Nephron (organoid): Measurements from ENCODE around the gene KCNQ1.

Experiments used
- H3K27ac Mint-ChIP-seq, 3 experiments: 2 replicates each; pipeline ENCODE4 v1.8.0; 2020; ENCODE audit warnings: mixed read lengths in 3 of 3, mild to moderate bottlenecking in 2 of 3, moderate library complexity in 1 of 3
- H3K27me3 Mint-ChIP-seq: 2 replicates; pipeline ENCODE4 v1.8.0; 2021; ENCODE audit warnings: low read depth, mild to moderate bottlenecking, moderate library complexity, mixed read lengths
- H3K36me3 Mint-ChIP-seq: 2 replicates; pipeline ENCODE4 v1.8.0; 2020; ENCODE audit warnings: low read depth, mixed read lengths
- H3K4me1 Mint-ChIP-seq: 2 replicates; pipeline ENCODE4 v1.8.0; 2020; ENCODE audit warnings: mixed read lengths
- H3K4me3 Mint-ChIP-seq, 3 experiments: 2 replicates each; pipeline ENCODE4 v1.8.0; 2020; ENCODE audit warnings: mild to moderate bottlenecking in 3 of 3, mixed read lengths in 3 of 3, moderate library complexity in 2 of 3
- H3K9me3 Mint-ChIP-seq: 2 replicates; pipeline ENCODE4 v1.8.0; 2020; ENCODE audit warnings: mixed read lengths
- TF ChIP-seq, protein P1 (sequence below), 3 experiments: fragments of 200-600 bp; sonication (generic); IDR thresholded peaks; one replicate each; pipeline ENCODE4 v1.5.0; 2021; ENCODE audit warnings: antibody characterized with exemption in 3 of 3; ENCODE audit not compliant: unreplicated experiment in 3 of 3

Gene KCNQ1

DNA sequence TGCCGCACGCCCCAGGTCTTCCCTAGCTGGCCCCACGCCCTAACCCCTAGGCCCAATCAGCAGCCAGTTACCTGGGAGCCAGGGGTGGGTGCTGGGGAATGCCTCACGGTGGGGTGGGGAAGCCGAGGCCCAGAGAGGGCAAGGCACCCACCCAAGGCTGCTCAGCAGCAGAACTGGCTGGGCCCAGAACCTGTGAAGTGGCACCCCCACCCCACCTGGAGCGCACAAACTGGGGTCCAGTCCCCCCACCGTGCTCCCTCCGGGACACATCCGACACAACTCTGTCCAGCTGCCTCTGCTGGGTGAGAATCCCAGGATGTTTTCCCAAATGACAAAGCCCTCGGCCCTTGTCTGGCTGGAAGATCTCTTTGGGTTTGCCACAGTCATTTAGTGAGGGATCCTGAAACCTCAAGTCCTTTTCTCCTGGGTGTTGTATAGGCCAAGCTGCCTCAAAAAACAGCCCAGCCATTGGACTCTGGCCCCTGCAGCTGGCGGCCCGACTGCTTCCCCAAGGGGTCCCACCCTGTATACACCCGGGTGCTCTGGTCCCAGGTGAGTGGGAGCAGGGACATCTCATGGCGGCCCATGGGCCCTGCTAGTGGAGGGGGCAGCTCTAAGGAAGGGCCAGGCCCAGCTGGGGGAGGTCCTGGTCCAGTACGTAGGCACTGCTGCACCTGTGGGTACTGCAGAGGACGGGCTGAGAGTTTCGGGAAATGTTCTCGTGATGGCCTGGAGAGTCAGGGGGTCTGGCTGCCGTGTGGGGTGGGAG, 23.4 kb upstream of the KCNQ1 start:
- H3K27me3 Mint-ChIP-seq: no peaks in the 10 kb centered on the region
- H3K27ac Mint-ChIP-seq: peak overlapping the region in 2 of 3 experiments; percentile 48 to 54
- H3K9me3 Mint-ChIP-seq: no peaks in the 10 kb centered on the region
- TF ChIP-seq, protein P1, sequence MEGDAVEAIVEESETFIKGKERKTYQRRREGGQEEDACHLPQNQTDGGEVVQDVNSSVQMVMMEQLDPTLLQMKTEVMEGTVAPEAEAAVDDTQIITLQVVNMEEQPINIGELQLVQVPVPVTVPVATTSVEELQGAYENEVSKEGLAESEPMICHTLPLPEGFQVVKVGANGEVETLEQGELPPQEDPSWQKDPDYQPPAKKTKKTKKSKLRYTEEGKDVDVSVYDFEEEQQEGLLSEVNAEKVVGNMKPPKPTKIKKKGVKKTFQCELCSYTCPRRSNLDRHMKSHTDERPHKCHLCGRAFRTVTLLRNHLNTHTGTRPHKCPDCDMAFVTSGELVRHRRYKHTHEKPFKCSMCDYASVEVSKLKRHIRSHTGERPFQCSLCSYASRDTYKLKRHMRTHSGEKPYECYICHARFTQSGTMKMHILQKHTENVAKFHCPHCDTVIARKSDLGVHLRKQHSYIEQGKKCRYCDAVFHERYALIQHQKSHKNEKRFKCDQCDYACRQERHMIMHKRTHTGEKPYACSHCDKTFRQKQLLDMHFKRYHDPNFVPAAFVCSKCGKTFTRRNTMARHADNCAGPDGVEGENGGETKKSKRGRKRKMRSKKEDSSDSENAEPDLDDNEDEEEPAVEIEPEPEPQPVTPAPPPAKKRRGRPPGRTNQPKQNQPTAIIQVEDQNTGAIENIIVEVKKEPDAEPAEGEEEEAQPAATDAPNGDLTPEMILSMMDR (IDR thresholded peaks at IDR 0.05; ENCODE audit: unreplicated experiment in 3 of 3): no peak
- no peaks in the 10 kb centered on the region for H3K36me3 Mint-ChIP-seq
- H3K4me1 Mint-ChIP-seq: no peaks in the 10 kb centered on the region
- H3K4me3 Mint-ChIP-seq: no peak overlapping the region

GRCh38 chr11:2421996-2422395, 22.8 kb upstream of the KCNQ1 start:
- no peak overlapping the region for H3K4me3 Mint-ChIP-seq
- no peak overlapping the region for H3K27ac Mint-ChIP-seq
- no peaks in the 10 kb centered on the region for H3K9me3 Mint-ChIP-seq
- H3K4me1 Mint-ChIP-seq: no peaks in the 10 kb centered on the region
- TF ChIP-seq, protein P1 (IDR thresholded peaks at IDR 0.05; ENCODE audit: unreplicated experiment in 3 of 3): no peak
- H3K36me3 Mint-ChIP-seq: no peaks in the 10 kb centered on the region
- H3K27me3 Mint-ChIP-seq: no peaks in the 10 kb centered on the region

DNA sequence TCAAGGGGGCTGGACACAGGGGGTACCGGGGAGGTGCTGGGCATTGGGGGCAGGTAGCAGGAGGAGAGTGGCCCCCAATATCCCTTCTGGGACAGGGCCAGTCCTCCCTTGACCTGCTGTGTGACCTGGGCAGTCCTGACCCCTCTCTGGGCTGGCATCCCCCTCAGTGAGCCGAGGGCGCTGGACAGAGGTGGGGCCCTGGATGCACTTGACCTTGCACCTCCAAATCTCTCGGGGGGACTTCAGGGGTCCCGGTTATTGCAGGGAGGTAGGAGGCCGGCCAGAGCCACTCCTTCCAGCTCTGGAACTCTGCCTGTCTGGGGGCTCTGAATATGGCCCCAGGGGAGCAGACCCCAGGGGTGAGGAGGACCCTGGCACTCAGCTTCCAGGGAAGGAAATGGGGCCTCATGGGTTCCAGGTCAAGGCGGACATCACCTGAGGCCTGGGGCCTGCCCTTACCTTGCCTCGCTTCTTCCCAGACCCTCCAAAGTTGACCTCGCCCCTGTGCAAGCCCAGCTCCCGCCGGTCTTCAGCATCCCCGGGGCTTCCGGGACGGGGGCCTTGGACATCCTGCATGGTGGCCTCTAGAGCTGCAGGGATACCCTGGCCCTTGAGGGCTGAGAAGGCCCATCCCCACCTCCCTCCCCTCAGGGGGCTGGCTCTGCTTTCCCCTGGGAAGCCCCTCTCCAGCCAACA, 22.2 kb upstream of the KCNQ1 start:
- Mint-ChIP-seq H3K4me1 (no peaks in the 10 kb centered on the region), H3K36me3 (no peaks in the 10 kb centered on the region), H3K27ac (no peak overlapping the region), H3K27me3 (no peaks in the 10 kb centered on the region), H3K9me3 (no peaks in the 10 kb centered on the region), H3K4me3 (no peak overlapping the region)
- TF ChIP-seq, protein P1 (IDR thresholded peaks at IDR 0.05; ENCODE audit: unreplicated experiment in 3 of 3): no peak

GRCh38 chr11:2423157-2424025, 21.4 kb upstream of the KCNQ1 start:
- H3K4me1 Mint-ChIP-seq: no peaks in the 10 kb centered on the region
- no peaks in the 10 kb centered on the region for H3K27me3 Mint-ChIP-seq
- no peak overlapping the region for H3K27ac Mint-ChIP-seq
- TF ChIP-seq, protein P1 (IDR thresholded peaks at IDR 0.05; ENCODE audit: unreplicated experiment in 3 of 3): no peak
- H3K4me3 Mint-ChIP-seq: no peak overlapping the region
- no peaks in the 10 kb centered on the region for H3K9me3 Mint-ChIP-seq
- H3K36me3 Mint-ChIP-seq: no peaks in the 10 kb centered on the region

DNA sequence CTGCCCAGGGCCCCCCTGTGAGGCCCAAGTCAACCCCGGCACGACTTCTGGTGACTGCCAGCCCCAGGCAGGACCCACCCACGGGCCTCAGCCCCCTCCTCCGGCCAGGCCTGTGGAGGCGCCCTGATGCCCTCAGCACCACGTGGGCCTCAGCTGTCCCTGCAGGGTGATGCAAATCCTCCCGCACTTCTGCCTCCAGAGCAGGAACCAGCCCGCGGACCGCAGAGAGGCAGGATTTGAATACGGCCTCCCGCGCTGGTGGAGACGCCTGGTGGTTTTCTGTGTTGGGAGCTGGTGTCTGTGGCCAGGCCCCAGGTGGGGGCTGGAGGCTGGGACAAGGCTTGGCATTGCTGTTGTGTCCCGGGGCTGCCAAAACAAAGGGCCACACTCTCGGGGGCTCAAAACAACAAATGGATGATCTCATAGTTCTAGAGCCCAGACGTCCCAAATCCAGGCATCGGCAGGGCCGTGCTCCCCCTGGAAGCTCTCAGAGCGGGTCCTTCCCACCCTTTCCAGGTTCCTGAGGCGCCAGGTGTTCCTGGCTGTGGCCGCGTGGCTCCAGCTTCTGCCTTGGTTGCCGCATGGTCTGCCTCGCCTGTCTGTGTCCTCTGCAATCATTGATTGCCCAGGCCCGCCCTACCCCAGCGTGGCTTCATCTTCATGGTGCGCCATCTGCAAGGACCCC, 19.9 kb upstream of the KCNQ1 start:
- no peaks in the 10 kb centered on the region for H3K36me3 Mint-ChIP-seq

More for the DNA sequence above, 19.9 kb upstream of the KCNQ1 start:
- Mint-ChIP-seq H3K27ac (no peak overlapping the region), H3K27me3 (no peaks in the 10 kb centered on the region), H3K4me3 (no peak overlapping the region), H3K4me1 (no peaks in the 10 kb centered on the region), H3K9me3 (no peaks in the 10 kb centered on the region)
- TF ChIP-seq, protein P1 (IDR thresholded peaks at IDR 0.05; ENCODE audit: unreplicated experiment in 3 of 3): no peak
